Coronary artery (tissue), 2 donors: ENCODE data around the gene HCFC1.

ENCODE experiments used
- DNase-seq: peaks from one replicate; pipeline ENCODE4 v3.0.0-alpha.2; 2017; ENCODE audit warnings: low spot score
- H3K27ac ChIP-seq, 2 donors: fragments of 200-600 bp; sonication (generic); one replicate each; pipeline ENCODE4 v1.5.1; 2016 to 2019
- H3K4me3 ChIP-seq: fragments of 200-600 bp; sonication (generic); 2 replicates; pipeline ENCODE4 v1.5.1; 2016; ENCODE audit warnings: mild to moderate bottlenecking, moderate library complexity
- CTCF ChIP-seq: fragments of 200-600 bp; sonication (generic); IDR thresholded peaks from one replicate; pipeline ENCODE4 v1.5.1; 2019; ENCODE audit warnings: antibody characterized with exemption

The HCFC1 gene

GRCh38 chrX:153963546-153963945 is 8.1 kb downstream of the HCFC1 start:
- no peak for DNase-seq
- H3K27ac ChIP-seq, result no peak overlapping the region
- TF ChIP-seq CTCF, result no peak
- no peak overlapping the region for H3K4me3 ChIP-seq

GRCh38 chrX:153961292-153961691 is 10.3 kb downstream of the HCFC1 start:
- DNase-seq, result no peak
- no peak for TF ChIP-seq CTCF
- no peak overlapping the region for H3K27ac ChIP-seq
- H3K4me3 ChIP-seq, result no peak overlapping the region

GRCh38 chrX:153960786-153961185 is 10.8 kb downstream of the HCFC1 start:
- no peak overlapping the region for H3K27ac ChIP-seq

GRCh38 chrX:153960077-153960476 is 11.5 kb downstream of the HCFC1 start:
- no peak for TF ChIP-seq CTCF
- Histone ChIP-seq H3K27ac (no peak overlapping the region), H3K4me3 (no peak overlapping the region)
- DNase-seq, result no peak

More at GRCh38 chrX:153960786-153961185, 10.8 kb downstream of the HCFC1 start:
- DNase-seq, result no peak
- H3K4me3 ChIP-seq, result no peak overlapping the region
- no peak for TF ChIP-seq CTCF

- no peak overlapping the region for H3K27ac ChIP-seq
- DNase-seq, result no peak
- TF ChIP-seq CTCF, result no peak
- no peak overlapping the region for H3K4me3 ChIP-seq
Measured at GRCh38 chrX:153959649-153960048, 12.0 kb downstream of the HCFC1 start.

- TF ChIP-seq CTCF, result no peak
- DNase-seq, result no peak
- no peak overlapping the region for H3K4me3 ChIP-seq
- no peak overlapping the region for H3K27ac ChIP-seq
Measured at GRCh38 chrX:153958605-153959004, 13.0 kb downstream of the HCFC1 start.

GRCh38 chrX:153957224-153957623 is 14.4 kb downstream of the HCFC1 start:
- no peak for TF ChIP-seq CTCF
- no peak for DNase-seq
- H3K27ac ChIP-seq, result no peak overlapping the region
- no peak overlapping the region for H3K4me3 ChIP-seq
